ENCODE measurements around the gene ARMC2.

DNA sequence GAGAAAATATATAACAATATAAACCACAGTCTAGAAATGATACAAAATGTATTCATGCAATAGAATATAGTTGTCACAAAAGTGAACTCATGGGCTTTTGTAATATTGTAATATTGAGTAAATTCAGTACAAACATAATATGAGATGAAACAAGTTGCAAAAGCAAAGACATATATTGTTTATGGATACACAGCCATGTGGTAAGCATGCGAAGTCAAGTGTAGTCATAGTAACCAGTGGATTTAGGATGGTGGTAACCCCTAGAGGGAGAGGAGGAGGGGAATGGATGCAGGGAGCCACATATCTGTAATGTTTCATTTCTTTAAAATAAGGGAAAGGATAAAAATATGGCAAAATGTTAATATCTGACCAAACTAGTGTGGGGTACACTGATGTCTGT, 47.3 kb downstream of the ARMC2 start:
- TF ChIP-seq, protein P1, sequence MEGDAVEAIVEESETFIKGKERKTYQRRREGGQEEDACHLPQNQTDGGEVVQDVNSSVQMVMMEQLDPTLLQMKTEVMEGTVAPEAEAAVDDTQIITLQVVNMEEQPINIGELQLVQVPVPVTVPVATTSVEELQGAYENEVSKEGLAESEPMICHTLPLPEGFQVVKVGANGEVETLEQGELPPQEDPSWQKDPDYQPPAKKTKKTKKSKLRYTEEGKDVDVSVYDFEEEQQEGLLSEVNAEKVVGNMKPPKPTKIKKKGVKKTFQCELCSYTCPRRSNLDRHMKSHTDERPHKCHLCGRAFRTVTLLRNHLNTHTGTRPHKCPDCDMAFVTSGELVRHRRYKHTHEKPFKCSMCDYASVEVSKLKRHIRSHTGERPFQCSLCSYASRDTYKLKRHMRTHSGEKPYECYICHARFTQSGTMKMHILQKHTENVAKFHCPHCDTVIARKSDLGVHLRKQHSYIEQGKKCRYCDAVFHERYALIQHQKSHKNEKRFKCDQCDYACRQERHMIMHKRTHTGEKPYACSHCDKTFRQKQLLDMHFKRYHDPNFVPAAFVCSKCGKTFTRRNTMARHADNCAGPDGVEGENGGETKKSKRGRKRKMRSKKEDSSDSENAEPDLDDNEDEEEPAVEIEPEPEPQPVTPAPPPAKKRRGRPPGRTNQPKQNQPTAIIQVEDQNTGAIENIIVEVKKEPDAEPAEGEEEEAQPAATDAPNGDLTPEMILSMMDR (IDR thresholded peaks at IDR 0.05; ENCODE audit: low read length), result no peak
- TF ChIP-seq EZH2 (IDR thresholded peaks at IDR 0.05; ENCODE audit: borderline replicate concordance, low read length), result no peak

Measured in OCI-LY1 (cell line).